22Rv1 (cell line): ENCODE measurements around the gene OR4M1.
"Not testable (repeated sequence)": the region's sequence is repeated elsewhere in the genome, so short reads cannot be mapped to it uniquely, and the experiment has no call there.

Experiments used
- H3K27ac ChIP-seq: fragments of 450-650 bp; 2 replicates; pipeline ENCODE4 v1.5.1; 2017
- CTCF ChIP-seq: fragments of 450-650 bp; IDR thresholded peaks from 2 replicates; pipeline ENCODE4 v1.5.1; 2017; ENCODE audit warnings: mild to moderate bottlenecking
- ZFX ChIP-seq: fragments of 450-650 bp; IDR thresholded peaks from 2 replicates; pipeline ENCODE4 v1.6.1; 2017; ENCODE audit warnings: antibody characterized with exemption, borderline replicate concordance

The OR4M1 gene

GRCh38 chr14:19773204-19773603 is at the start of gene OR4M1:
Gene OR4M1, plus strand, starts transcription at chr14:19773504. Its CDS starts 6,819 bp downstream, at chr14:19780323.
- not testable (repeated sequence) for H3K27ac ChIP-seq

GRCh38 chr14:19729359-19729758 is 43.9 kb upstream of the OR4M1 start:
- TF ChIP-seq ZFX (no peak), CTCF (no peak)
- no peak overlapping the region for H3K27ac ChIP-seq

- no peak overlapping the region for H3K27ac ChIP-seq
- TF ChIP-seq ZFX (no peak), CTCF (no peak)
Observed at GRCh38 chr14:19729763-19730162, 43.5 kb upstream of the OR4M1 start.

- not testable (repeated sequence) for H3K27ac ChIP-seq
Observed at GRCh38 chr14:19733893-19734292, 39.4 kb upstream of the OR4M1 start.

GRCh38 chr14:19743256-19743655 is 30.0 kb upstream of the OR4M1 start, which contains the start of gene OR4Q3:
Gene OR4Q3, plus strand, starts transcription at chr14:19743571.
- no peak within 1 kb of the TSS for H3K27ac ChIP-seq
- TF ChIP-seq CTCF (no peak), ZFX (no peak)

- H3K27ac ChIP-seq, result not testable (repeated sequence)
Observed at GRCh38 chr14:19752316-19752715, 21.0 kb upstream of the OR4M1 start.

GRCh38 chr14:19754172-19754571 is 19.1 kb upstream of the OR4M1 start:
- TF ChIP-seq CTCF (no peak), ZFX (no peak)
- H3K27ac ChIP-seq, result no peak overlapping the region

- H3K27ac ChIP-seq, result not testable (repeated sequence)
Observed at GRCh38 chr14:19771491-19771890, 1.8 kb upstream of the OR4M1 start.

GRCh38 chr14:19771895-19772430 is 1.3 kb upstream of the OR4M1 start:
- no peak for TF ChIP-seq ZFX
- TF ChIP-seq CTCF, result no peak

GRCh38 chr14:19772454-19772853 is 850 bp upstream of the OR4M1 start:
- not testable (repeated sequence) for H3K27ac ChIP-seq

More at GRCh38 chr14:19771895-19772430, 1.3 kb upstream of the OR4M1 start:
- no peak overlapping the region for H3K27ac ChIP-seq
